Transverse colon (tissue), 4 donors: Measurements from ENCODE around the gene NTRK2. TPM values are rescaled to one million over a fixed set of nuclear protein-coding genes. Genes with fewer than 3 reads are reported as not detected.

Source experiments
- DNase-seq: peaks from one replicate; pipeline ENCODE4 v3.0.0-alpha.2; 2019
- H3K27ac ChIP-seq, 4 donors: fragments of 200-600 bp; sonication (generic); 2 replicates each; pipeline ENCODE4 v1.5.1; 2016 to 2018; ENCODE audit warnings: inconsistent platforms in 4 of 4
- H3K27me3 ChIP-seq: fragments of 200-600 bp; sonication (generic); 2 replicates; pipeline ENCODE4 v1.5.1; 2017; ENCODE audit warnings: inconsistent platforms
- H3K36me3 ChIP-seq, 4 donors: fragments of 200-600 bp; sonication (generic); 2 replicates each; pipeline ENCODE4 v1.5.1; 2017 to 2019; ENCODE audit warnings: inconsistent platforms in 4 of 4
- H3K4me1 ChIP-seq, 4 donors: fragments of 200-600 bp; sonication (generic); 2 replicates each; pipeline ENCODE4 v1.5.1; 2017 to 2020; ENCODE audit warnings: inconsistent platforms in 4 of 4
- H3K4me3 ChIP-seq, 4 donors: fragments of 200-600 bp; sonication (generic); 1 replicate in 1 of 4; 2 replicates in 3 of 4; pipeline versions ENCODE4 v1.5.1 to v1.6.1; 2017 to 2019; ENCODE audit warnings: inconsistent platforms in 4 of 4
- H3K9me3 ChIP-seq, 2 donors: fragments of 200-600 bp; sonication (generic); 2 replicates each; pipeline ENCODE4 v1.5.1; 2017 to 2019; ENCODE audit warnings: inconsistent platforms in 2 of 2
- EP300 ChIP-seq: sonication (generic); formaldehyde crosslinking; IDR thresholded peaks from one replicate; pipeline ENCODE4 v1.6.1; 2017; ENCODE audit warnings: antibody characterized with exemption, low read depth
- POLR2A ChIP-seq: fragments of 450-650 bp; IDR thresholded peaks from one replicate; pipeline ENCODE4 v1.6.1; 2016; ENCODE audit warnings: antibody characterized with exemption, mild to moderate bottlenecking, moderate library complexity
- POLR2AphosphoS5 ChIP-seq, 3 donors: sonication (generic); formaldehyde crosslinking; IDR thresholded peaks; one replicate each; pipeline ENCODE4 v1.6.1; 2016; ENCODE audit warnings: antibody characterized with exemption in 3 of 3
- WGBS, 2 donors: methylation state at CpG; one replicate each; pipeline ENCODE4 v1.1.5; 2018; ENCODE audit warnings: low coverage in 1 of 2; 5-methylcytosine and 5-hydroxymethylcytosine counted together
- in situ Hi-C, 4 donors: fragments of 200-750 bp; cut with MboI; loops; one replicate each; pipeline versions ENCODE4 v1.15.0 to v1.15.1; 2017; ENCODE audit warnings: low sequenced_read_pairs in 3 of 4, low pct_ligation_motif_present in 1 of 4, low pct_unique_long_range_greater_than_20kb in 1 of 4
- intact Hi-C: fragments of 100-400 bp; cut with DNase I; formaldehyde crosslinking; loops from one replicate; pipeline ENCODE4 v1.15.1; 2023; ENCODE audit warnings: low total_unique reads
- total RNA-seq, 4 donors: library from RNA; depleted of rRNA; stranded (reverse); fragments of >200 nt; gene quantifications; one replicate each; pipeline ENCODE4 v1.1.0, GENCODE V29; 2016
- TF ChIP-seq, protein P1 (sequence below), 5 experiments: fragments of 200-600 bp in 3 of 5; fragments of 450-650 bp in 2 of 5; sonication (generic) in 3 of 5; IDR thresholded peaks; 1 replicate in 2 of 5; 2 replicates in 3 of 5; pipeline ENCODE4 v1.5.1; 2016 to 2017; ENCODE audit warnings: antibody characterized with exemption in 5 of 5, inconsistent platforms in 3 of 5, mild to moderate bottlenecking in 2 of 5, moderate library complexity in 1 of 5

Gene NTRK2
- total RNA-seq, 4 donors from 2014 or later = 2.2 to 10.1 (median 6.4) TPM

- Histone ChIP-seq H3K9me3 (no peaks in the 10 kb centered on the region), H3K27ac (no peak overlapping the region), H3K4me1 (peaks cover 0 to 22% (median 11%) of the 10 kb centered on the region in 4 donors), H3K27me3 (no peaks in the 10 kb centered on the region), H3K36me3 (no peaks in the 10 kb centered on the region), H3K4me3 (no peak overlapping the region)
- intact Hi-C loops (no loop called here), in situ Hi-C loops (loop anchor here in 3 of 4 donors (25.0 kb wide), 3 partner anchors 166 to 559 kb away; no protein-coding TSS in a partner anchor)
- TF ChIP-seq POLR2AphosphoS5 (IDR thresholded peaks at IDR 0.05) (no peak), POLR2A (no peak), EP300 (no peak)
- TF ChIP-seq, protein P1, sequence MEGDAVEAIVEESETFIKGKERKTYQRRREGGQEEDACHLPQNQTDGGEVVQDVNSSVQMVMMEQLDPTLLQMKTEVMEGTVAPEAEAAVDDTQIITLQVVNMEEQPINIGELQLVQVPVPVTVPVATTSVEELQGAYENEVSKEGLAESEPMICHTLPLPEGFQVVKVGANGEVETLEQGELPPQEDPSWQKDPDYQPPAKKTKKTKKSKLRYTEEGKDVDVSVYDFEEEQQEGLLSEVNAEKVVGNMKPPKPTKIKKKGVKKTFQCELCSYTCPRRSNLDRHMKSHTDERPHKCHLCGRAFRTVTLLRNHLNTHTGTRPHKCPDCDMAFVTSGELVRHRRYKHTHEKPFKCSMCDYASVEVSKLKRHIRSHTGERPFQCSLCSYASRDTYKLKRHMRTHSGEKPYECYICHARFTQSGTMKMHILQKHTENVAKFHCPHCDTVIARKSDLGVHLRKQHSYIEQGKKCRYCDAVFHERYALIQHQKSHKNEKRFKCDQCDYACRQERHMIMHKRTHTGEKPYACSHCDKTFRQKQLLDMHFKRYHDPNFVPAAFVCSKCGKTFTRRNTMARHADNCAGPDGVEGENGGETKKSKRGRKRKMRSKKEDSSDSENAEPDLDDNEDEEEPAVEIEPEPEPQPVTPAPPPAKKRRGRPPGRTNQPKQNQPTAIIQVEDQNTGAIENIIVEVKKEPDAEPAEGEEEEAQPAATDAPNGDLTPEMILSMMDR (IDR thresholded peaks at IDR 0.05) = no peak
- no peak for DNase-seq
Measured at GRCh38 chr9:84971571-84971970, 302.0 kb downstream of the NTRK2 start.

DNA sequence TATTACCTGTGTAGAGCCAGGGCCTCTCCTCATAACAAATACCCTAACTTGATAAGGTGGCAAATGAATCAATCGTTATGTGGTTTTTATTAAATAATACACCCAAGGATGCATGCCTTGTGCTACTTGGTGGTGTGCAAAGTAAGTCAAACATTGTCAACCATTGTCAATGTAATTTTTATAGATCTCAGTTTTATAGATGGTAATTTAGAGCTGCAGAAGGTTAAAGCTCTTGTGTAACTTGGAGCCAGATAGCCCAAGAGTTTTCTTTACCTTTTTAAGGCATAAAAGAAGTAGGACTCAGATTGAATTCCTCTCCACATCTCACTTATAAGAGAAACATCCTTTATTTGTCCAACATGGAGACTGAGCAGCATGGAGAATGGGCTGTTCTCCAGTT is 304.7 kb downstream of the NTRK2 start:
- Histone ChIP-seq H3K9me3 (no peaks in the 10 kb centered on the region), H3K4me1 (peaks cover 0 to 19% (median 10%) of the 10 kb centered on the region in 4 donors), H3K27me3 (no peaks in the 10 kb centered on the region), H3K36me3 (no peaks in the 10 kb centered on the region), H3K27ac (peak overlapping the region; percentile 11 to 65 (median 49)), H3K4me3 (no peak overlapping the region)
- in situ Hi-C loops (loop anchor here in 3 of 4 donors (25.0 kb wide), 3 partner anchors 163 to 562 kb away; no protein-coding TSS in a partner anchor), intact Hi-C loops (no loop called here)
- 31 to 38% methylated on average over 1 of the region's 1 CpG for WGBS, 2 donors
- TF ChIP-seq, protein P1 (IDR thresholded peaks at IDR 0.05) = no peak
- no peak for DNase-seq

DNA sequence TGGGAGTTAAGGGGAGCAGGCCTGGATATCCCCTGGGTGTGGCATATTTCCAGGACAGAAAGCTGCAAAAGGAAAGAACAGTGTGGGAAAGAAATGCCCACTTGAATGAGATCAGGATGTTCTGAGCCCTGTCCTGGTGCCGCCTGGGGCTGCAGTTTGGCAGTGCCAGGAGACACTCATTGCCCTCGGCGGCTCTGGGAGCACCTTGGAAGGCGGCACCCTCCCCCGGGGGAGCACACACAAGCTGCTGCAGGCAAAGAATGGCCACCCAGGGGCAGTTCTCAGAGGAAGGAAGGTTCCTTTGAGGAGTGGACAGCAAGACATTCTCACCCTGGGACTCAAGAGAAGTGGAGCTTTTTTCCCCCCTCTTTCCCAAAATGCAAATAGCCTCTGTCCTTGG is 305.3 kb downstream of the NTRK2 start:
- Histone ChIP-seq H3K27ac (peak overlapping the region; percentile 11 to 65 (median 49)), H3K4me1 (peaks cover 0 to 19% (median 10%) of the 10 kb centered on the region in 4 donors), H3K27me3 (no peaks in the 10 kb centered on the region), H3K9me3 (no peaks in the 10 kb centered on the region), H3K4me3 (no peak overlapping the region), H3K36me3 (no peaks in the 10 kb centered on the region)
- in situ Hi-C loops = loop anchor here in 3 of 4 donors (25.0 kb wide), 3 partner anchors 162 to 563 kb away; no protein-coding TSS in a partner anchor
- 70 to 80% methylated on average over 1 to 5 of the region's 5 CpGs for WGBS, 2 donors
- TF ChIP-seq POLR2A = no peak
- no peak for TF ChIP-seq POLR2AphosphoS5 (IDR thresholded peaks at IDR 0.05)
- TF ChIP-seq, protein P1 (IDR thresholded peaks at IDR 0.05) = no peak
- intact Hi-C loops = no loop called here
- DNase-seq = peak; percentile 12

GRCh38 chr9:84975926-84976325 is 306.4 kb downstream of the NTRK2 start:
- 67% methylated on average over 2 of the region's 2 CpGs; no CpG with 5 or more reads in 1 of the 2 donors for WGBS, 2 donors
- no peak for DNase-seq
- no peaks in the 10 kb centered on the region for H3K9me3 ChIP-seq
- no peaks in the 10 kb centered on the region for H3K27me3 ChIP-seq
- H3K27ac ChIP-seq = no peak overlapping the region
- in situ Hi-C loops (no loop called here), intact Hi-C loops (no loop called here)
- H3K4me3 ChIP-seq = no peak overlapping the region
- H3K4me1 ChIP-seq = peaks cover 0 to 15% (median 10%) of the 10 kb centered on the region in 4 donors
- TF ChIP-seq, protein P1 (IDR thresholded peaks at IDR 0.05) = no peak
- no peak for TF ChIP-seq EP300
- no peaks in the 10 kb centered on the region for H3K36me3 ChIP-seq
